Omental fat pad (tissue), 4 donors: ENCODE measurements around the gene ZMIZ1. TPM values are rescaled to one million over a fixed set of nuclear protein-coding genes. Genes with fewer than 3 reads are reported as not detected.
"Not testable (repeated sequence)": the region's sequence is repeated elsewhere in the genome, so short reads cannot be mapped to it uniquely, and the experiment has no call there.

Experiments used
- ATAC-seq: fragments of 150-250 bp; one replicate; pipeline ENCODE4 v1.9.1; 2016; ENCODE audit warnings: mild to moderate bottlenecking, moderate library complexity; ENCODE audit not compliant: low FRiP score
- DNase-seq: peaks from one replicate; pipeline ENCODE4 v3.0.0-alpha.2; 2019; ENCODE audit warnings: low spot score
- total RNA-seq, 4 donors: library from RNA; depleted of rRNA; stranded (reverse); fragments of >200 nt; gene quantifications; one replicate each; pipeline ENCODE4 v1.1.0, GENCODE V29; 2016
- TF ChIP-seq, protein P1 (sequence below), 3 donors: fragments of 450-650 bp; IDR thresholded peaks; one replicate each; pipeline ENCODE4 v1.5.1; 2016 to 2017; ENCODE audit warnings: antibody characterized with exemption in 3 of 3, mild to moderate bottlenecking in 3 of 3, moderate library complexity in 2 of 3

ZMIZ1 gene
- total RNA-seq, 4 donors from 2014 or later = 24.2 to 64.8 (median 43.1) TPM

DNA sequence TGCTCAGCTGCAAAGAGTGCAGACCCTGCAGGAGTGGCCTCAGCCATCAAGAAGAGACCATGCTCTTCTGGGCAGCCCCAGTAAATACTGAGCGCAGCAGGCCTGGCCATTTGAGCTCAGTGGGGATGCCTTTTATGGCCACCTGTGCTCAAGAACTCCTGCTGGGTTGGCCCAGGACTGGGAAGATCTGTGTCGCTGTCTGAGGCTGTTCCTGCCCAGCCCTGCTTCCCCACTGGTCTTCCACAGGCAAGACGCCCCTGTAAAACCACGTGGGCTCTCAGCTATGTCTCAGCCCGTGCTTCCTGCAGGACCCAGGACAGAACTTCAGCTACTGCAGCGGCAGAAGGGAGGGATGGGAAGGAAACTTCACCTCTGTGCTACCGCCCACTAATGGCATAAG lies 268.0 kb downstream of the ZMIZ1 start:
- TF ChIP-seq, protein P1, sequence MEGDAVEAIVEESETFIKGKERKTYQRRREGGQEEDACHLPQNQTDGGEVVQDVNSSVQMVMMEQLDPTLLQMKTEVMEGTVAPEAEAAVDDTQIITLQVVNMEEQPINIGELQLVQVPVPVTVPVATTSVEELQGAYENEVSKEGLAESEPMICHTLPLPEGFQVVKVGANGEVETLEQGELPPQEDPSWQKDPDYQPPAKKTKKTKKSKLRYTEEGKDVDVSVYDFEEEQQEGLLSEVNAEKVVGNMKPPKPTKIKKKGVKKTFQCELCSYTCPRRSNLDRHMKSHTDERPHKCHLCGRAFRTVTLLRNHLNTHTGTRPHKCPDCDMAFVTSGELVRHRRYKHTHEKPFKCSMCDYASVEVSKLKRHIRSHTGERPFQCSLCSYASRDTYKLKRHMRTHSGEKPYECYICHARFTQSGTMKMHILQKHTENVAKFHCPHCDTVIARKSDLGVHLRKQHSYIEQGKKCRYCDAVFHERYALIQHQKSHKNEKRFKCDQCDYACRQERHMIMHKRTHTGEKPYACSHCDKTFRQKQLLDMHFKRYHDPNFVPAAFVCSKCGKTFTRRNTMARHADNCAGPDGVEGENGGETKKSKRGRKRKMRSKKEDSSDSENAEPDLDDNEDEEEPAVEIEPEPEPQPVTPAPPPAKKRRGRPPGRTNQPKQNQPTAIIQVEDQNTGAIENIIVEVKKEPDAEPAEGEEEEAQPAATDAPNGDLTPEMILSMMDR (IDR thresholded peaks at IDR 0.05) = no peak
- DNase-seq (no peak), ATAC-seq (no peak)

DNA sequence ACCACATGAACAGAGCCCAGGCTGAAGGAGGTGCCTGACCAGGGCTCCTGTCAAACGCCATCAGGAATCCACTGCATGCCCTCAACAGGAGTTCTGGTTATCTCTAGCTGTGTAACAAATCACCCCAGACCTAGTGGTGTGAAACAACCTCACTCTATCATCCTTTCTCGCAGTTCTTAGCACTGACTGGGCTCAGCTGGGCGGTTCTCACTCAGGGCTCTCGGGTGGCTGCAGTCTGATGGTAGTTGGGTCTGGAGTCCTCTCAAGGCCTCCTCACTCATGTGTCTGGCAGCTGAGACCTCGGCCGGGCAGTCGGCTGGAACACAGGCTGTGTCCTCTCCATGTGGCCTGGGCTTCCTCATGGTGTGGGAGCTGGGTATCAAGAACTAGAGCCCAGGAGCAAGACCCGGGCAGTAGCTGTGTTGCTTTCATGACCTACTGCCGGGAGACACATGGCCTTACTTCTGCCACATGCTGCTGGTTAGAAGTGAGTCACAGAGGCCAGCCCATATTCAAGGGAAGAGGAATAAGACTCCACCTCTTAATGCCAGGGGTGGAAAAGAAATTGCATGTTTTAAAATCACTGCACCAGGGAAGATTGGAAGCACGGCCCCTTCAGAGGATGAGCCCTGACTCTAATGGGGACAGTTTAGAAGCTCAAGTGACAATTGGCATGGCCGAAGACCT lies 269.2 kb downstream of the ZMIZ1 start:
- DNase-seq, ATAC-seq: not testable (repeated sequence)

- no peak for DNase-seq
- TF ChIP-seq, protein P1 (IDR thresholded peaks at IDR 0.05) = no peak
- no peak for ATAC-seq
These were observed 270.5 kb downstream of the ZMIZ1 start for GRCh38 chr10:79339266-79339665.

DNA sequence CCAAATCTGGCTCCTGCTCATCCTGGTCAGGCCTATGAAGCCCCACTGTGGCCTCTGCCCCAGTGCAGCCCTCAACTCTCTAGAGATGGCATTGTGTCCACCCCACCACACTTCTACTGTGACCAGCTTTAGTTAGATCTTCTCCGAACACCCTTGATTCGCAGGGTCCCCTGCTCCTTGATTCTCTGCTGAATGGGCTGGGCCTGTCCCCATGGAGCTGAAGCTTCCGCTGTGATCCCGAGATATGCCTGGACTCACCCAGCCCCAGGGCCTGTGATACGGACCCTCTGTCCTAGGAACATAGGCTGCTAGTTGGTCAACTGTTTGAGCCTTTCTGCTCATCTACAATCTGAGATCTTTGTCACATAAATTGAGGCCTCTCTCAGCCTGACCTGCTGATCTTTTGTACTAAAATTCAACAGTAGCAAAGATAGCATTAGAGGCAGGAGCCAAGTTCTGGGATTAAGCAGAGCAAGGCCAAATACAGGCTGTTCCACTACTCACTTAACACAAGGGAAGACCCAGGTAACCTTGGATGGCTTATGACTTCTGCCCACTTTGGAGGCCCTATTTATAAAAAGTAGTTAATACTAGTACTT lies 272.0 kb downstream of the ZMIZ1 start:
- no peak for DNase-seq
- TF ChIP-seq, protein P1 (IDR thresholded peaks at IDR 0.05) = no peak
- ATAC-seq = no peak

DNA sequence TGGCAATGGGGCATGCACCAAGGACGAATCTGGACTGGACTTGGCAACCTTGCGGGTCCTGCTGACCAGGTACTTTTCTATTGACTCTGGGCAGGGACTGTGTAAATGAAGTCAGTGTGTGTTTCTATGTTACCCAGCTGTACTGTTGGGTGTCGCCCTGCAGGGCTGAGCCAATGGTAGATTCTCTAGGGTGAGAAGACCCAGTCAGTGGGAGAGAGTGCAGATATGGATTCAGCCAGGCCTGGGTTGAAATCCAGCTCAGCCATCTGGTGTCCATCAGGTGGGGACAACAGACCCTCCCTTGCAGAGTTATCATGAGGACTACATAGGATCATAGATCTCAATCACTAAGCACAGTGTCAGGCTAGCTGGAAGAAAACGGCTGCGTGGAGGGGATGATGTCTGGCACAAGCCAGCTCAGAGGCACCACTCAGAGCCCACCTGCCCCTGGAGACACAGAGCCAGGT lies 273.6 kb downstream of the ZMIZ1 start:
- no peak for DNase-seq
- ATAC-seq = no peak
- TF ChIP-seq, protein P1 (IDR thresholded peaks at IDR 0.05) = no peak

DNA sequence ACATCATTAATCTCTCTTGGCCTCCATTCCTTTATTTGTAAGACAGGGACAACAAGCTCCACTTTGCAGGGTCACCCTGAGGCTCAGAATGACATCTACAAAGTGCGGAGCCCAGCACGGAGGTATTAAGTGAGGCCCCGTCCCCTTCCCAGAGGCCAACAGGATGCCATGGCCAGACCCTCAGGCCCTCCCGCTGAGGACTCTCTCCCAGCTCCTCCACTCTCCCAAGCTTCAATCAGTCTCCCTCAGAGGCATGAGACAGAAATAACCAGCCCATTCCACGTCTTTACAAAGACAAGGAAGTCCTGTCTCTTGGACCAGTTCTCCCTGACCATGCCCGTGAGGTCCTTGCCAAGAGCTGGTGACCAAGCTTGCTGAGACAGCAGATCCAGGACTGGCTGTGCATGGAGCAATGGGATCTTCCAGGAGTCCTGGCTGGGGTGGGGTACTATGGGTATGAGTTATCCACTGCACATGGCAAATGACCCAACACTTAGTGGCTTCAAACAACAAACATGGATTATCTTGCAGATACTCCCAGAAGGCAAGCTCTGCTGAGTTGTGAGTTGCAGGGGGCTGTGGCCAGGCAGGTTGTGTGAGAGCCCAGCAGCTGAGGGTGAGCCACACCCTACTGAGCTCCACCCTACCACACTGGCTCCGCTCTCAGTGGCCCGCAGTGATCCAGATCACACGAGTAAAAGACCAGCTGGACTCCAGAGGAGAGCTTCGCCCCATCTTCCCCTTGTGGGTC lies 274.2 kb downstream of the ZMIZ1 start:
- TF ChIP-seq, protein P1 (IDR thresholded peaks at IDR 0.05) = no peak
- ATAC-seq (no peak), DNase-seq (no peak)

DNA sequence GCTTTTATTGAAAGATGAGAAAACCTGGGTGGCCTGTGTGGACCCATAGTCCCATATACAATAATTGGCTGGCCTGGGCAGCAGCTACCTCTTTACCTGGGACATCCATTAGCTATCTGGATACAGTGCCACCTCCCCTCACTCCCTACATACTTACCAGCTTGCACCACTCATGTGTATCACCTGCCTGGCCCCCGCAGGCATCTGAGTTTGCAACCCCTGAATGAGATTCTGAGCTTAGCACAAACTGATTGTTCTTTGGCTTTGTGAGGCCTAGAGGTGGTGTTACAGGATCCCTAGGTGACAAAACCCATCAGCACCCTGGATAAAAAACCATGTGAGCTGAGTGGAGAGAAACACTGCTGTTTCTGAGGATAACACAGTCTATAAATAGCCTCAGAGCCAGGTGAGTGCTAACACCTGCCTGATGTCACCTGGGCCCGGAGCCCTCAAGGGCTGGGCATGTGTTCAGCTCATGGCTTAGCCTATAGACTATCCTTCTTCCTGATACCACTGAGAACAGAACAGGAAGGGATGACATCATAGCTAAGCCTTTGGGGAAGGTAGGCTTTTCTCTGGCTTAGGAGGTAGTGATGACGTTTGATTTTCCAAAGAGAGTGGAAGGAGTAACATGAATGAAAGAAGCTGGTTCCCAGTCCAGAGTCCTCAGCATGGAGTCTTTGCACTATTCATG lies 275.9 kb downstream of the ZMIZ1 start:
- ATAC-seq (no peak), DNase-seq (no peak)
- TF ChIP-seq, protein P1 (IDR thresholded peaks at IDR 0.05) = no peak
